IMR-90 (cell line): ENCODE data around the gene CENPM. TPM values are rescaled to one million over a fixed set of nuclear protein-coding genes. Genes with fewer than 3 reads are reported as not detected.

Experiments used
- ATAC-seq: fragments of 200-7000 bp; cut with Tn5 transposase; 2 replicates; pipeline ENCODE4 v1.9.1; 2020; ENCODE audit warnings: low read depth, mild to moderate bottlenecking, moderate library complexity
- BruUV-seq: library from RNA; stranded (reverse); fragments of 400-500 nt; replicated peaks from 2 replicates; lab custom pipeline; 2021; lab: Mats Ljungman, UMichigan
- CTCF ChIA-PET: fragments of 300-600 bp; formaldehyde crosslinking; extraction: SDS; loops from one replicate; lab custom pipeline; 2021; ENCODE audit warnings: antibody characterized with exemption; lab: Yijun Ruan, JAX
- POLR2A ChIA-PET: fragments of 300-600 bp; sonication (Branson Sonifier 250); formaldehyde crosslinking; loops from one replicate; lab custom pipeline; 2022; ENCODE audit warnings: antibody characterized with exemption; ENCODE audit not compliant: unreplicated experiment; lab: Charles Lee
- DNase-seq: peaks from one replicate; pipeline ENCODE4 v3.0.0; 2013
- H2AFZ ChIP-seq: replicated peaks from 2 replicates; pipeline ENCODE3; 2013; ENCODE audit warnings: low read length, mild to moderate bottlenecking; ENCODE audit not compliant: poor library complexity
- H2AK5ac ChIP-seq: 2 replicates; pipeline ENCODE4 v1.6.1; 2013; ENCODE audit warnings: low read depth, low read length, inconsistent platforms
- H2AK9ac ChIP-seq: replicated peaks from 2 replicates; pipeline ENCODE3; 2013; ENCODE audit warnings: mild to moderate bottlenecking, low read depth, low read length, moderate library complexity; ENCODE audit not compliant: poor library complexity
- H2BK120ac ChIP-seq: 2 replicates; pipeline ENCODE4 v1.6.1; 2013; ENCODE audit warnings: low read depth, low read length, inconsistent platforms
- H2BK15ac ChIP-seq: 3 replicates; pipeline ENCODE4 v1.6.1; 2013; ENCODE audit warnings: low read depth, low read length, inconsistent platforms
- H2BK20ac ChIP-seq: 2 replicates; pipeline ENCODE4 v1.6.1; 2013; ENCODE audit warnings: low read depth, mild to moderate bottlenecking, inconsistent platforms, low read length, moderate library complexity
- H2BK5ac ChIP-seq: 2 replicates; pipeline ENCODE4 v1.6.1; 2013; ENCODE audit warnings: mild to moderate bottlenecking, low read depth, low read length, inconsistent platforms; ENCODE audit not compliant: poor library complexity, severe bottlenecking
- H3K14ac ChIP-seq: replicated peaks from 2 replicates; pipeline ENCODE4 v1.6.1; 2013; ENCODE audit warnings: low read depth, low read length, inconsistent platforms
- H3K18ac ChIP-seq: 2 replicates; pipeline ENCODE4 v1.6.1; 2013; ENCODE audit warnings: low read depth, low read length, control low read depth
- H3K23ac ChIP-seq: 2 replicates; pipeline ENCODE4 v1.6.1; 2013; ENCODE audit warnings: low read depth, low read length, inconsistent platforms
- H3K27ac ChIP-seq: 2 replicates; pipeline ENCODE4 v1.5.1; 2013; ENCODE audit warnings: mild to moderate bottlenecking, control low read depth, low read length; ENCODE audit not compliant: insufficient read depth
- H3K27me3 ChIP-seq: 2 replicates; pipeline ENCODE4 v1.6.1; 2013; ENCODE audit warnings: low read length; ENCODE audit not compliant: control insufficient read depth, insufficient read depth
- H3K36me3 ChIP-seq: 2 replicates; pipeline ENCODE4 v1.6.1; 2013; ENCODE audit warnings: low read length, mixed read lengths; ENCODE audit not compliant: control insufficient read depth, insufficient read depth
- H3K4ac ChIP-seq: 2 replicates; pipeline ENCODE4 v1.6.1; 2013; ENCODE audit warnings: low read depth, low read length, inconsistent platforms
- H3K4me1 ChIP-seq: 2 replicates; pipeline ENCODE4 v1.6.1; 2013; ENCODE audit warnings: low read length, mixed read lengths; ENCODE audit not compliant: control insufficient read depth, insufficient read depth
- H3K4me2 ChIP-seq: 2 replicates; pipeline ENCODE4 v1.6.1; 2013; ENCODE audit warnings: low read depth, mild to moderate bottlenecking, control low read depth, low read length, moderate library complexity
- H3K4me3 ChIP-seq: 2 replicates; pipeline ENCODE4 v1.5.1; 2013; ENCODE audit warnings: low read depth, mild to moderate bottlenecking, control low read depth, low read length, moderate library complexity; ENCODE audit not compliant: insufficient read depth
- H3K56ac ChIP-seq: 2 replicates; pipeline ENCODE4 v1.6.1; 2013; ENCODE audit warnings: low read length, inconsistent platforms; ENCODE audit not compliant: insufficient read depth; ENCODE audit errors: extremely low read depth
- H3K79me1 ChIP-seq, 2 experiments: 2 replicates each; pipeline ENCODE4 v1.6.1; 2013; ENCODE audit warnings: low read length in 2 of 2, inconsistent platforms in 1 of 2, low read depth in 1 of 2
- H3K9ac ChIP-seq: 2 replicates; pipeline ENCODE4 v1.6.1; 2013; ENCODE audit warnings: low read depth, low read length, control low read depth
- H3K9me1 ChIP-seq: 2 replicates; pipeline ENCODE4 v1.6.1; 2013; ENCODE audit warnings: low read length, inconsistent platforms; ENCODE audit not compliant: insufficient read depth
- H3K9me3 ChIP-seq: 2 replicates; pipeline ENCODE4 v1.6.1; 2013; ENCODE audit warnings: low read length; ENCODE audit not compliant: control insufficient read depth, insufficient read depth
- H4K20me1 ChIP-seq: 2 replicates; pipeline ENCODE4 v1.6.1; 2013; ENCODE audit warnings: low read length, inconsistent platforms; ENCODE audit not compliant: insufficient read depth
- H4K5ac ChIP-seq: 2 replicates; pipeline ENCODE4 v1.6.1; 2013; ENCODE audit warnings: mild to moderate bottlenecking, low read depth, low read length, control low read depth
- H4K8ac ChIP-seq, 2 experiments: 2 replicates each; pipeline ENCODE4 v1.6.1; 2013; ENCODE audit warnings: low read depth in 2 of 2, low read length in 2 of 2, control low read depth in 1 of 2, inconsistent platforms in 1 of 2
- H4K91ac ChIP-seq: 2 replicates; pipeline ENCODE4 v1.6.1; 2013; ENCODE audit warnings: low read depth, low read length, inconsistent platforms; ENCODE audit not compliant: insufficient read depth
- BHLHE40 ChIP-seq: fragments of 150-350 bp; IDR thresholded peaks from 2 replicates; pipeline ENCODE4 v1.6.1; 2016; ENCODE audit warnings: mild to moderate bottlenecking, low read depth, low read length
- CEBPB ChIP-seq: IDR thresholded peaks from 2 replicates; pipeline ENCODE4 v1.6.1; 2012; ENCODE audit warnings: low read depth, low read length, improper control_type of control experiment
- CHD1 ChIP-seq: IDR thresholded peaks from 2 replicates; pipeline ENCODE4 v1.6.1; 2012; ENCODE audit warnings: low read depth, low read length, improper control_type of control experiment
- CTCF ChIP-seq: conservative IDR thresholded peaks from 2 replicates; pipeline ENCODE4 v1.5.1; 2012; ENCODE audit warnings: mild to moderate bottlenecking, low read depth, low read length, improper control_type of control experiment
- ELK1 ChIP-seq: fragments of 150-350 bp; IDR thresholded peaks from 2 replicates; pipeline ENCODE4 v1.6.1; 2016; ENCODE audit warnings: low read depth, mild to moderate bottlenecking, low read length, moderate library complexity, borderline replicate concordance
- FOS ChIP-seq: fragments of 150-350 bp; IDR thresholded peaks from 2 replicates; pipeline ENCODE4 v1.6.1; 2016; ENCODE audit warnings: low read depth, low read length
- MAFK ChIP-seq: IDR thresholded peaks from 2 replicates; pipeline ENCODE4 v1.6.1; 2012; ENCODE audit warnings: low read depth, low read length, improper control_type of control experiment
- MAZ ChIP-seq: IDR thresholded peaks from 2 replicates; pipeline ENCODE4 v1.6.1; 2012; ENCODE audit warnings: low read depth, mild to moderate bottlenecking, low read length, improper control_type of control experiment, moderate library complexity, borderline replicate concordance
- MXI1 ChIP-seq: IDR thresholded peaks from 2 replicates; pipeline ENCODE4 v1.6.1; 2012; ENCODE audit warnings: low read depth, mild to moderate bottlenecking, low read length, moderate library complexity, borderline replicate concordance
- NFE2L2 ChIP-seq: fragments of 150-350 bp; IDR thresholded peaks from 2 replicates; pipeline ENCODE4 v1.6.1; 2016; ENCODE audit warnings: low read depth, mild to moderate bottlenecking, low read length
- POLR2A ChIP-seq: IDR thresholded peaks from 2 replicates; pipeline ENCODE4 v1.6.1; 2012; ENCODE audit warnings: mild to moderate bottlenecking, low read depth, low read length
- RAD21 ChIP-seq: IDR thresholded peaks from 2 replicates; pipeline ENCODE4 v1.6.1; 2012; ENCODE audit warnings: low read length, improper control_type of control experiment
- RCOR1 ChIP-seq: IDR thresholded peaks from 2 replicates; pipeline ENCODE4 v1.6.1; 2012; ENCODE audit warnings: mild to moderate bottlenecking, low read length, improper control_type of control experiment; ENCODE audit not compliant: insufficient replicate concordance
- RFX5 ChIP-seq: IDR thresholded peaks from 2 replicates; pipeline ENCODE4 v1.8.0; 2012; ENCODE audit warnings: low read depth, mild to moderate bottlenecking, low read length, moderate library complexity
- SMC3 ChIP-seq: fragments of 150-350 bp; IDR thresholded peaks from 2 replicates; pipeline ENCODE4 v1.6.1; 2016; ENCODE audit warnings: low read depth, mild to moderate bottlenecking, antibody characterized with exemption, low read length, moderate library complexity
- USF2 ChIP-seq: fragments of 150-350 bp; IDR thresholded peaks from 2 replicates; pipeline ENCODE4 v1.6.1; 2017; ENCODE audit warnings: mild to moderate bottlenecking, antibody characterized with exemption, low read length, low read depth
- WGBS, 2 experiments: methylation state at CpG; one replicate each; pipeline versions ENCODE4 v1.1.5 to v1.1.7; 2013; ENCODE audit warnings: missing lambda C conversion rate in 2 of 2; ENCODE audit not compliant: insufficient read length in 1 of 2; ENCODE audit errors: extremely low coverage in 2 of 2; 5-methylcytosine and 5-hydroxymethylcytosine counted together
- dilution Hi-C: fragments of 300-500 bp; cut with HindIII; formaldehyde crosslinking; loops from one replicate; pipeline ENCODE4 v1.14.3; 2018; ENCODE audit warnings: low sequenced_read_pairs; ENCODE audit not compliant: unreplicated experiment
- in situ Hi-C: fragments of 300-500 bp; cut with MboI; formaldehyde crosslinking; loops from 3 replicates; pipeline ENCODE4 v1.14.3; 2019; ENCODE audit warnings: low sequenced_read_pairs, inconsistent platforms, mixed read lengths
- intact Hi-C: fragments of 100-400 bp; cut with micrococcal nuclease; formaldehyde crosslinking; loops from 2 replicates; pipeline ENCODE4 v1.10.0; 2022
- polyA plus RNA-seq, 3 experiments: library from polyadenylated mRNA; depleted of rRNA; stranded (reverse); fragments of >200 nt; gene quantifications; 2 replicates each; pipeline ENCODE4 v1.2.3, GENCODE V29; 2012; ENCODE audit warnings: low replicate concordance in 1 of 3
- total RNA-seq: library from RNA; depleted of rRNA; stranded (reverse); fragments of >200 nt; gene quantifications from 2 replicates; pipeline ENCODE4 v1.2.3, GENCODE V29; 2012

CENPM gene
- total and polyA plus RNA-seq, 2 of the 4 experiments (the other 2 are of a cell fraction), result 18.1 to 20.1 TPM

GRCh38 chr22:41922940-41923594 is 23.9 kb downstream of the CENPM start:
- 83% methylated on average over 1 of the region's 4 CpGs; no CpG with 5 or more reads in 1 of the 2 experiments for WGBS, 2 experiments
- no peak for TF ChIP-seq SMC3
- no peak for TF ChIP-seq BHLHE40
- TF ChIP-seq MXI1, result no peak
- no peak for TF ChIP-seq MAFK
- TF ChIP-seq NFE2L2, result no peak
- TF ChIP-seq MAZ, result no peak
- TF ChIP-seq RCOR1, result no peak
- TF ChIP-seq RAD21, result no peak
- TF ChIP-seq CHD1, result no peak
- TF ChIP-seq FOS, result no peak
- TF ChIP-seq ELK1, result no peak
- no peak for TF ChIP-seq RFX5
- no peak for TF ChIP-seq CEBPB
- TF ChIP-seq POLR2A, result no peak
- TF ChIP-seq CTCF, result no peak
- TF ChIP-seq USF2, result no peak
- BruUV-seq, result no TSS peak

More at GRCh38 chr22:41922940-41923594, 23.9 kb downstream of the CENPM start:
- H3K23ac ChIP-seq, result no peak overlapping the region
- no peak overlapping the region for H2AK9ac ChIP-seq
- no peak overlapping the region for H2BK20ac ChIP-seq
- no peak overlapping the region for H4K5ac ChIP-seq
- no peak for ATAC-seq
- no peak overlapping the region for H3K4me3 ChIP-seq
- H2AK5ac ChIP-seq, result no peak overlapping the region
- dilution Hi-C loops (no loop called here), intact Hi-C loops (no loop called here), in situ Hi-C loops (no loop called here)
- H3K9me3 ChIP-seq, result no peaks in the 10 kb centered on the region
- H4K91ac ChIP-seq, result no peak overlapping the region
- H2BK15ac ChIP-seq, result no peak overlapping the region
- no peak overlapping the region for H2BK5ac ChIP-seq
- peaks cover 23% of the 10 kb centered on the region for H3K27me3 ChIP-seq
- no peaks in the 10 kb centered on the region for H3K79me1 ChIP-seq
- H3K36me3 ChIP-seq, result no peaks in the 10 kb centered on the region
- no peak for DNase-seq
- H4K8ac ChIP-seq, result no peak overlapping the region
- no peak overlapping the region for H2BK120ac ChIP-seq
- H3K4me1 ChIP-seq, result no peaks in the 10 kb centered on the region
- no peaks in the 10 kb centered on the region for H4K20me1 ChIP-seq
- no peak overlapping the region for H2AFZ ChIP-seq
- H3K56ac ChIP-seq, result no peak overlapping the region
- no peaks in the 10 kb centered on the region; the same call in 1 of the 2 replicates for H3K9me1 ChIP-seq
- H3K18ac ChIP-seq, result no peak overlapping the region
- H3K14ac ChIP-seq, result no peak overlapping the region
- ChIA-PET POLR2A (no interaction called here), CTCF (interaction anchor here (1.3 kb wide), 1 partner anchor 18 kb away, joined by 3 read pairs; no protein-coding TSS in a partner anchor)
- no peak overlapping the region for H3K27ac ChIP-seq
- H3K4ac ChIP-seq, result no peak overlapping the region
- no peak overlapping the region for H3K4me2 ChIP-seq
- no peak overlapping the region for H3K9ac ChIP-seq
